Measurements from ENCODE around the gene ST3GAL2. TPM values are rescaled to one million over a fixed set of nuclear protein-coding genes. Genes with fewer than 3 reads are reported as not detected.

ST3GAL2 gene
- polyA plus RNA-seq, 1 experiment = 12.4 TPM

GRCh38 chr16:70380919-70381603 lies 57.8 kb downstream of the ST3GAL2 start:
- POLR2A ChIA-PET = interaction anchor here (0.5 to 2.4 kb wide), 25 partner anchors 8 to 273 kb away, joined by 3 to 31 read pairs (median 4); partner anchors contain the start of genes COG4, FCSK, SF3B3 and ST3GAL2
- no peaks in the 10 kb centered on the region for H3K27me3 ChIP-seq (ENCODE audit: control insufficient read depth, insufficient read depth, low read length)

GRCh38 chr16:70380248-70380918 lies 58.5 kb downstream of the ST3GAL2 start:
- ChIA-PET POLR2A (interaction anchor here (0.5 to 2.4 kb wide), 16 partner anchors 17 to 208 kb away, joined by 3 to 31 read pairs (median 4); partner anchors contain the start of genes COG4, FCSK, SF3B3 and ST3GAL2), CTCF (interaction anchor here (0.6 to 1.5 kb wide), 9 partner anchors 12 to 274 kb away, joined by 3 to 7 read pairs (median 4); partner anchors contain the start of genes DDX19B and FCSK)
- H3K27me3 ChIP-seq (ENCODE audit: control insufficient read depth, insufficient read depth, low read length) = no peaks in the 10 kb centered on the region
- DNase-seq (ENCODE audit: low read depth, low spot score) = peak; percentile 68
- peak overlapping the region; percentile 87 for H3K27ac ChIP-seq (ENCODE audit: low read depth, low read length)
- peak overlapping the region; percentile 81 for H3K4me3 ChIP-seq (ENCODE audit: low read depth, low read length)
- peaks cover 4% of the 10 kb centered on the region; the same call in 1 of the 2 replicates for H3K9me3 ChIP-seq (ENCODE audit: control insufficient read depth, insufficient read depth, low read length)
- TF ChIP-seq, protein P1, sequence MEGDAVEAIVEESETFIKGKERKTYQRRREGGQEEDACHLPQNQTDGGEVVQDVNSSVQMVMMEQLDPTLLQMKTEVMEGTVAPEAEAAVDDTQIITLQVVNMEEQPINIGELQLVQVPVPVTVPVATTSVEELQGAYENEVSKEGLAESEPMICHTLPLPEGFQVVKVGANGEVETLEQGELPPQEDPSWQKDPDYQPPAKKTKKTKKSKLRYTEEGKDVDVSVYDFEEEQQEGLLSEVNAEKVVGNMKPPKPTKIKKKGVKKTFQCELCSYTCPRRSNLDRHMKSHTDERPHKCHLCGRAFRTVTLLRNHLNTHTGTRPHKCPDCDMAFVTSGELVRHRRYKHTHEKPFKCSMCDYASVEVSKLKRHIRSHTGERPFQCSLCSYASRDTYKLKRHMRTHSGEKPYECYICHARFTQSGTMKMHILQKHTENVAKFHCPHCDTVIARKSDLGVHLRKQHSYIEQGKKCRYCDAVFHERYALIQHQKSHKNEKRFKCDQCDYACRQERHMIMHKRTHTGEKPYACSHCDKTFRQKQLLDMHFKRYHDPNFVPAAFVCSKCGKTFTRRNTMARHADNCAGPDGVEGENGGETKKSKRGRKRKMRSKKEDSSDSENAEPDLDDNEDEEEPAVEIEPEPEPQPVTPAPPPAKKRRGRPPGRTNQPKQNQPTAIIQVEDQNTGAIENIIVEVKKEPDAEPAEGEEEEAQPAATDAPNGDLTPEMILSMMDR (IDR thresholded peaks at IDR 0.05; ENCODE audit: low read depth, low read length) = no peak

More at GRCh38 chr16:70380919-70381603, 57.8 kb downstream of the ST3GAL2 start:
- CTCF ChIA-PET = interaction anchor here (0.8 to 1.5 kb wide), 4 partner anchors 11 to 273 kb away, joined by 3 to 7 read pairs (median 4); no protein-coding TSS in a partner anchor
- H3K9me3 ChIP-seq (ENCODE audit: control insufficient read depth, insufficient read depth, low read length) = peaks cover 4% of the 10 kb centered on the region; the same call in 1 of the 2 replicates
- peak overlapping the region; percentile 87 for H3K27ac ChIP-seq (ENCODE audit: low read depth, low read length)
- peak overlapping the region; percentile 81 for H3K4me3 ChIP-seq (ENCODE audit: low read depth, low read length)
- peak; percentile 94 for DNase-seq (ENCODE audit: low read depth, low spot score)
- TF ChIP-seq, protein P1 (IDR thresholded peaks at IDR 0.05; ENCODE audit: low read depth, low read length) = peak; percentile 47

- TF ChIP-seq, protein P1 (IDR thresholded peaks at IDR 0.05; ENCODE audit: low read depth, low read length) = no peak
- no peak for DNase-seq (ENCODE audit: low read depth, low spot score)
- H3K27ac ChIP-seq (ENCODE audit: low read depth, low read length) = no peak overlapping the region
- no peak overlapping the region for H3K4me3 ChIP-seq (ENCODE audit: low read depth, low read length)
- no peaks in the 10 kb centered on the region for H3K27me3 ChIP-seq (ENCODE audit: control insufficient read depth, insufficient read depth, low read length)
- CTCF ChIA-PET = no interaction called here
- POLR2A ChIA-PET = no interaction called here
- peaks cover 4% of the 10 kb centered on the region; the same call in 1 of the 2 replicates for H3K9me3 ChIP-seq (ENCODE audit: control insufficient read depth, insufficient read depth, low read length)
These were observed 59.9 kb downstream of the ST3GAL2 start for GRCh38 chr16:70378869-70379493.

- ChIA-PET POLR2A (interaction anchor here (0.6 to 0.7 kb wide), 2 partner anchors 17 to 36 kb away, joined by 6 read pairs; no protein-coding TSS in a partner anchor), CTCF (no interaction called here)
- TF ChIP-seq, protein P1 (IDR thresholded peaks at IDR 0.05; ENCODE audit: low read depth, low read length) = no peak
- H3K27ac ChIP-seq (ENCODE audit: low read depth, low read length) = no peak overlapping the region
- H3K4me3 ChIP-seq (ENCODE audit: low read depth, low read length) = no peak overlapping the region
- peaks cover 4% of the 10 kb centered on the region; the same call in 1 of the 2 replicates for H3K9me3 ChIP-seq (ENCODE audit: control insufficient read depth, insufficient read depth, low read length)
- no peaks in the 10 kb centered on the region for H3K27me3 ChIP-seq (ENCODE audit: control insufficient read depth, insufficient read depth, low read length)
- no peak for DNase-seq (ENCODE audit: low read depth, low spot score)
These were observed 61.1 kb downstream of the ST3GAL2 start for GRCh38 chr16:70377782-70378181.

Measured in AG04450 (cell line).